ENCODE results near the gene PSMB11.

PSMB11 gene

DNA sequence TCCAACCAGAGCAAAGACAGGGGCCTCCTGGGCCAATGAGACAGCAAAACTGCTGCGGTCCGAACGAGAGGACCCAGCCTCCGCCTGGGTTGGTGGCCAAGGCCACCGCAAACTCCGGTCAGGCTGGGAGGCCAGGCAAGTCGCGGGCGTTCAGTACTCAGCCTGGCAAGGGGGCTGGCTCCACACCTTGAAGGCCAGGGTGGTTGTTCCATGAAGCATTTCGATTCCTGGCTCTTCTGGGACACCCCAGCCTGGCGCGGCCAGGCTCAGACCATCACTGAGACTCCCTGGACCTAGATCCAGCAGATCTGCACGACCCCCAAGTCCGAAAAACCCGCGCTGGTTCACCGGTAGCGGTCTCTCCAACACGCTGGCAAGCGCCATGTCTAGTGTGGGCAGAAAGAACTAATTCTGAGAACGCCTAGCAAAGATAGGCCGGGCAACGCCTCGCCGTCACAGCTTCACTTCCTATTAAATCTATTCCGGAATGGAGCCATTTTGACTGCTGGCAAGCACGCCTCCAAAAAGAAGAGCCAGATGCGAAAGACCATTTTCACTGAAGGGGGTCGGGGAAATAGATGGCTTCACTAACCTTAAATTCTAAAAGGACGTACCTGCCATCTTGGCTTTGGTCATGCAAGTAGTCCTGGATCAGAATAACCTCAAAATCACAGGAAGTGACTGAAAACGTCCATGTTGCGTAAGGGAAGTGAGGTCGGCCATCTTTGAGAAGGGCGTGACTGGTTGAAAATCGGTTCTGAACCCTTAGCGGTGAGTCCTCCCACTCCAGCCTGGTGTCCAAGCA is 7.3 kb upstream of the PSMB11 start, which contains the start of gene PSMB5:
Gene PSMB5, minus strand, starts transcription at position 403 of the 805 bp plus-strand sequence. Its CDS starts 19 bp downstream, at position 384.
- TF ChIP-seq, protein P1, sequence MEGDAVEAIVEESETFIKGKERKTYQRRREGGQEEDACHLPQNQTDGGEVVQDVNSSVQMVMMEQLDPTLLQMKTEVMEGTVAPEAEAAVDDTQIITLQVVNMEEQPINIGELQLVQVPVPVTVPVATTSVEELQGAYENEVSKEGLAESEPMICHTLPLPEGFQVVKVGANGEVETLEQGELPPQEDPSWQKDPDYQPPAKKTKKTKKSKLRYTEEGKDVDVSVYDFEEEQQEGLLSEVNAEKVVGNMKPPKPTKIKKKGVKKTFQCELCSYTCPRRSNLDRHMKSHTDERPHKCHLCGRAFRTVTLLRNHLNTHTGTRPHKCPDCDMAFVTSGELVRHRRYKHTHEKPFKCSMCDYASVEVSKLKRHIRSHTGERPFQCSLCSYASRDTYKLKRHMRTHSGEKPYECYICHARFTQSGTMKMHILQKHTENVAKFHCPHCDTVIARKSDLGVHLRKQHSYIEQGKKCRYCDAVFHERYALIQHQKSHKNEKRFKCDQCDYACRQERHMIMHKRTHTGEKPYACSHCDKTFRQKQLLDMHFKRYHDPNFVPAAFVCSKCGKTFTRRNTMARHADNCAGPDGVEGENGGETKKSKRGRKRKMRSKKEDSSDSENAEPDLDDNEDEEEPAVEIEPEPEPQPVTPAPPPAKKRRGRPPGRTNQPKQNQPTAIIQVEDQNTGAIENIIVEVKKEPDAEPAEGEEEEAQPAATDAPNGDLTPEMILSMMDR (IDR thresholded peaks at IDR 0.05; ENCODE audit: insufficient read depth, missing control alignments): no peak
- peak; percentile 87 for DNase-seq (ENCODE audit: insufficient read length, low spot score)
- FAIRE-seq: peak; percentile 46

DNA sequence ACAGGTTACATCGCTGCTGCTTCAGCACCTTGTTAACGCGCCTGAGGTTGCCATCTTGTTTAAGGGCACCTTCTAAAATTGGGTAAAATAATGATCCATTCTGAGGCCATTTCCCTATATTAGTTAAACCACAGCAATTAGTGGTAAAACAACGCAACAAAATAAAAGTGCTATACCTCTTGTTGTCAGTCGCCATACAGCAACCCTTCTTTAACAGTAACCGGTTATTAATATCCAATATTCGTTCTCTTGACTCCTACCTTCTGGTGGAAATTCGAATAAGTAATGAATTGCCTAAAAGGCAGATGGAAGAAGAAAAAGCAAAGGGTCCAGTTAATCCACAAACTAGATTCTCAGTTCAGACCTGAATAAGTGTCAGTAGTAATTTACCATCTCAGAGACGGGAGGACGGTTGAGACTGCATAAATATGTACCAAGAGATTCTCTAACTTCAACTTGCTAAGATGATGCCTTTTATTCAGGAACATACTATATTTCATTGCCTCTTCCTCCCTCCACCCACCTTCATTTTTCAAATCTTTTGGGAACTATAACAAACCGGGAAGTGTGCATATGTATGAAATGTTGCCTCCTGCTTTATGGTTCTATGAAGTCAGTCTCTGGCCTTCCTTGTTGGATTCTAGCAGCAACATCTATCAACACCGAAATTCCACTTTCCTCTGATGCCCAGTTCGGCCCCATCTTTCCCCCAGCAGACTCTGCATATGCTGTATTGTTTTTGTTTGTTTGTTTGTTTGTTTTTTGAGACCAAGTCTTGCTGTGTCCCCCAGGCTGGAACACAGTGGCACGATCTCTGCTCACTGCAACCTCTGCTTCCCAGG is 6.5 kb upstream of the PSMB11 start:
- DNase-seq (ENCODE audit: insufficient read length, low spot score) (no peak), FAIRE-seq (no peak)
- TF ChIP-seq, protein P1 (IDR thresholded peaks at IDR 0.05; ENCODE audit: insufficient read depth, missing control alignments): no peak

DNA sequence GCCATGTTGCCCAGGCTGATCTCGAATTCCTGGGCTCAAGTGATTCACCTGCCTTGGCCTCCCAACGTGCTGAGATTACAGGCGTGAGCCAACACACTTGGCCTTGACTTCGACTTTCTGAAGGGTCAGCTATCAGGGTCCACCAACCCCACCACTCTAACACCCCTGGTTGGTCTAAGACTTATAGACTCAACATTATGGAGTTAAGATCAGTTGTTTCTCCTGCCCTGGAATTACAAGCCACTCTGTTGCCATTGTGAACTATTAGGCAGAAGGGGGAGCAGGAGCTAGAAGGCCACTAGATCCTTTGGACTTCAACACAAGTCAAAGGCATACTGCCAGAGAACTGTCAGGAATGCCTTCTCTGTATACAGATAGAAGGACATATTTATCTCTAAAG is 1.9 kb upstream of the PSMB11 start:
- FAIRE-seq: no peak
- TF ChIP-seq, protein P1 (IDR thresholded peaks at IDR 0.05; ENCODE audit: insufficient read depth, missing control alignments): no peak
- DNase-seq (ENCODE audit: insufficient read length, low spot score): no peak

DNA sequence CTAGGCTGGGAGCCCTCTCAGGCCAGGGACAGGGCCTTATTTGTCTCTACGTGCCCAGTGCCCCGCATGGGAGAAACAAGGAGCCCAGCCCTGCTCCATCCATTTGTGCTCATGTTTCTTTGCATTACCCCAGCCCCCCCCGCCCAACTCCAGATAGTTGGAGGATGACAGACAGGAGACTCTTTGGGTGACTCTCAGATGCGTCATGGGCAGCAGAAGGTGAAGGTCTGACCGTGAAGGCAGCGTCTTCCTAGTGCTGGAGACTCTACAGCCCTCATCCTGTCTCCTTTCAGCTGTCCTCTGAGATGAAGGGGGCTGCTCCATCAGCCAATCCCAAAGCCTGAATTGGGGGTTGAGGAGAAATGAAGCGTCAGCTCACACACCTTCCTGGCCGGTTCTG is 283 bp upstream of the PSMB11 start:
- no peak for DNase-seq (ENCODE audit: insufficient read length, low spot score)
- TF ChIP-seq, protein P1 (IDR thresholded peaks at IDR 0.05; ENCODE audit: insufficient read depth, missing control alignments): no peak
- FAIRE-seq: no peak

DNA sequence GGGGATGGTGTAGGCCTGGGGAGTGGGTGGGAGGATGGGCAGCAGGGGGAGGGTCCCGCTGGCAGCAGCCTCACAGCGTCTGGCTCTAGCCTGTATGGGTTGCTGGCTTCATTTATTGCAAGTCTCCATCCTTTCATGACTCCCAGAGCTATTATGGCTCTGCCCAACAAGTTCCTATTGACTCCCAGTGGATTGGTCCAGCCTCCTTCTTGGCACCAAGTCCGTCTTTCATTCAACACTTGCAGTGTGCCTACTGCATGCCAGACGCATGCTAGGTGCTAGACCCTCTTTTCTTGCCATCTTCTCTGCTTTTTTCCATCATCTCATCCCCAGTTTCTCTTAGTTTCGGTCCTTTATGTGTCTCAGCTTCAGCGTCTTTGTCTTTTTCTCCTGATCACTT is 1.1 kb downstream of the PSMB11 start:
- no peak for DNase-seq (ENCODE audit: insufficient read length, low spot score)
- no peak for FAIRE-seq
- TF ChIP-seq, protein P1 (IDR thresholded peaks at IDR 0.05; ENCODE audit: insufficient read depth, missing control alignments): no peak

DNA sequence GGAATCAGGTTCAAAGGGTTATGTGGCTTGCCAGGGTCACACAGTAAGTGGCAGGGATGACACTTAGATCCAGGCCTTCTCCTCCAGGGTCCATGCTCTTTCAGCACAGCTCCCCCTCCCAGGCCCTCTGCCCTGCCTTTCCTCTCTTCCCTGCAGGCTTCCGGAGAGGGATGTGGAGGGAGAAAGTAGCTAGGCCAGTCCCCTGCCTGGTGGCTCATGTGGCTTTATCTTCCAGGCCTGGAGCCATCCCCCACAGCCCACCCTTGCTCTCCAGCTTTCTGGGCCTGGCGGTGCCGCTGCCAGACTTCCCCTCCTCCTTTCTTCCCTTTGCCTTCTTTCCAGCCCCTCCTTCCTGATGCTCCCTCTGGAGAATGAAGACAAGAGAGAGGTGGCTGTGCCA is 1.7 kb downstream of the PSMB11 start:
- FAIRE-seq (no peak), DNase-seq (ENCODE audit: insufficient read length, low spot score) (no peak)
- TF ChIP-seq, protein P1 (IDR thresholded peaks at IDR 0.05; ENCODE audit: insufficient read depth, missing control alignments): no peak

All from D721Med (cell line).